IMR-90 (cell line): ENCODE data around the gene ARSB. TPM values are rescaled to one million over a fixed set of nuclear protein-coding genes. Genes with fewer than 3 reads are reported as not detected.

Experiments
- ATAC-seq: fragments of 200-7000 bp; cut with Tn5 transposase; 2 replicates; pipeline ENCODE4 v1.9.1; 2020; ENCODE audit warnings: low read depth, mild to moderate bottlenecking, moderate library complexity
- BruUV-seq: library from RNA; stranded (reverse); fragments of 400-500 nt; replicated peaks from 2 replicates; lab custom pipeline; 2021; lab: Mats Ljungman, UMichigan
- CTCF ChIA-PET: fragments of 300-600 bp; formaldehyde crosslinking; extraction: SDS; loops from one replicate; lab custom pipeline; 2021; ENCODE audit warnings: antibody characterized with exemption; lab: Yijun Ruan, JAX
- POLR2A ChIA-PET: fragments of 300-600 bp; sonication (Branson Sonifier 250); formaldehyde crosslinking; loops from one replicate; lab custom pipeline; 2022; ENCODE audit warnings: antibody characterized with exemption; ENCODE audit not compliant: unreplicated experiment; lab: Charles Lee
- DNase-seq: peaks from one replicate; pipeline ENCODE4 v3.0.0; 2013
- H2AFZ ChIP-seq: replicated peaks from 2 replicates; pipeline ENCODE3; 2013; ENCODE audit warnings: low read length, mild to moderate bottlenecking; ENCODE audit not compliant: poor library complexity
- H2AK5ac ChIP-seq: 2 replicates; pipeline ENCODE4 v1.6.1; 2013; ENCODE audit warnings: low read depth, low read length, inconsistent platforms
- H2AK9ac ChIP-seq: replicated peaks from 2 replicates; pipeline ENCODE3; 2013; ENCODE audit warnings: mild to moderate bottlenecking, low read depth, low read length, moderate library complexity; ENCODE audit not compliant: poor library complexity
- H2BK120ac ChIP-seq: 2 replicates; pipeline ENCODE4 v1.6.1; 2013; ENCODE audit warnings: low read depth, low read length, inconsistent platforms
- H2BK15ac ChIP-seq: 3 replicates; pipeline ENCODE4 v1.6.1; 2013; ENCODE audit warnings: low read depth, low read length, inconsistent platforms
- H2BK20ac ChIP-seq: 2 replicates; pipeline ENCODE4 v1.6.1; 2013; ENCODE audit warnings: low read depth, mild to moderate bottlenecking, inconsistent platforms, low read length, moderate library complexity
- H2BK5ac ChIP-seq: 2 replicates; pipeline ENCODE4 v1.6.1; 2013; ENCODE audit warnings: mild to moderate bottlenecking, low read depth, low read length, inconsistent platforms; ENCODE audit not compliant: poor library complexity, severe bottlenecking
- H3K14ac ChIP-seq: replicated peaks from 2 replicates; pipeline ENCODE4 v1.6.1; 2013; ENCODE audit warnings: low read depth, low read length, inconsistent platforms
- H3K18ac ChIP-seq: 2 replicates; pipeline ENCODE4 v1.6.1; 2013; ENCODE audit warnings: low read depth, low read length, control low read depth
- H3K23ac ChIP-seq: 2 replicates; pipeline ENCODE4 v1.6.1; 2013; ENCODE audit warnings: low read depth, low read length, inconsistent platforms
- H3K27ac ChIP-seq: 2 replicates; pipeline ENCODE4 v1.5.1; 2013; ENCODE audit warnings: mild to moderate bottlenecking, control low read depth, low read length; ENCODE audit not compliant: insufficient read depth
- H3K27me3 ChIP-seq: 2 replicates; pipeline ENCODE4 v1.6.1; 2013; ENCODE audit warnings: low read length; ENCODE audit not compliant: control insufficient read depth, insufficient read depth
- H3K36me3 ChIP-seq: 2 replicates; pipeline ENCODE4 v1.6.1; 2013; ENCODE audit warnings: low read length, mixed read lengths; ENCODE audit not compliant: control insufficient read depth, insufficient read depth
- H3K4ac ChIP-seq: 2 replicates; pipeline ENCODE4 v1.6.1; 2013; ENCODE audit warnings: low read depth, low read length, inconsistent platforms
- H3K4me1 ChIP-seq: 2 replicates; pipeline ENCODE4 v1.6.1; 2013; ENCODE audit warnings: low read length, mixed read lengths; ENCODE audit not compliant: control insufficient read depth, insufficient read depth
- H3K4me2 ChIP-seq: 2 replicates; pipeline ENCODE4 v1.6.1; 2013; ENCODE audit warnings: low read depth, mild to moderate bottlenecking, control low read depth, low read length, moderate library complexity
- H3K4me3 ChIP-seq: 2 replicates; pipeline ENCODE4 v1.5.1; 2013; ENCODE audit warnings: low read depth, mild to moderate bottlenecking, control low read depth, low read length, moderate library complexity; ENCODE audit not compliant: insufficient read depth
- H3K56ac ChIP-seq: 2 replicates; pipeline ENCODE4 v1.6.1; 2013; ENCODE audit warnings: low read length, inconsistent platforms; ENCODE audit not compliant: insufficient read depth; ENCODE audit errors: extremely low read depth
- H3K79me1 ChIP-seq, 2 experiments: 2 replicates each; pipeline ENCODE4 v1.6.1; 2013; ENCODE audit warnings: low read length in 2 of 2, inconsistent platforms in 1 of 2, low read depth in 1 of 2
- H3K9ac ChIP-seq: 2 replicates; pipeline ENCODE4 v1.6.1; 2013; ENCODE audit warnings: low read depth, low read length, control low read depth
- H3K9me1 ChIP-seq: 2 replicates; pipeline ENCODE4 v1.6.1; 2013; ENCODE audit warnings: low read length, inconsistent platforms; ENCODE audit not compliant: insufficient read depth
- H3K9me3 ChIP-seq: 2 replicates; pipeline ENCODE4 v1.6.1; 2013; ENCODE audit warnings: low read length; ENCODE audit not compliant: control insufficient read depth, insufficient read depth
- H4K20me1 ChIP-seq: 2 replicates; pipeline ENCODE4 v1.6.1; 2013; ENCODE audit warnings: low read length, inconsistent platforms; ENCODE audit not compliant: insufficient read depth
- H4K5ac ChIP-seq: 2 replicates; pipeline ENCODE4 v1.6.1; 2013; ENCODE audit warnings: mild to moderate bottlenecking, low read depth, low read length, control low read depth
- H4K8ac ChIP-seq, 2 experiments: 2 replicates each; pipeline ENCODE4 v1.6.1; 2013; ENCODE audit warnings: low read depth in 2 of 2, low read length in 2 of 2, control low read depth in 1 of 2, inconsistent platforms in 1 of 2
- H4K91ac ChIP-seq: 2 replicates; pipeline ENCODE4 v1.6.1; 2013; ENCODE audit warnings: low read depth, low read length, inconsistent platforms; ENCODE audit not compliant: insufficient read depth
- BHLHE40 ChIP-seq: fragments of 150-350 bp; IDR thresholded peaks from 2 replicates; pipeline ENCODE4 v1.6.1; 2016; ENCODE audit warnings: mild to moderate bottlenecking, low read depth, low read length
- CEBPB ChIP-seq: IDR thresholded peaks from 2 replicates; pipeline ENCODE4 v1.6.1; 2012; ENCODE audit warnings: low read depth, low read length, improper control_type of control experiment
- CHD1 ChIP-seq: IDR thresholded peaks from 2 replicates; pipeline ENCODE4 v1.6.1; 2012; ENCODE audit warnings: low read depth, low read length, improper control_type of control experiment
- CTCF ChIP-seq: conservative IDR thresholded peaks from 2 replicates; pipeline ENCODE4 v1.5.1; 2012; ENCODE audit warnings: mild to moderate bottlenecking, low read depth, low read length, improper control_type of control experiment
- FOS ChIP-seq: fragments of 150-350 bp; IDR thresholded peaks from 2 replicates; pipeline ENCODE4 v1.6.1; 2016; ENCODE audit warnings: low read depth, low read length
- MAFK ChIP-seq: IDR thresholded peaks from 2 replicates; pipeline ENCODE4 v1.6.1; 2012; ENCODE audit warnings: low read depth, low read length, improper control_type of control experiment
- MAZ ChIP-seq: IDR thresholded peaks from 2 replicates; pipeline ENCODE4 v1.6.1; 2012; ENCODE audit warnings: low read depth, mild to moderate bottlenecking, low read length, improper control_type of control experiment, moderate library complexity, borderline replicate concordance
- MXI1 ChIP-seq: IDR thresholded peaks from 2 replicates; pipeline ENCODE4 v1.6.1; 2012; ENCODE audit warnings: low read depth, mild to moderate bottlenecking, low read length, moderate library complexity, borderline replicate concordance
- NFE2L2 ChIP-seq: fragments of 150-350 bp; IDR thresholded peaks from 2 replicates; pipeline ENCODE4 v1.6.1; 2016; ENCODE audit warnings: low read depth, mild to moderate bottlenecking, low read length
- POLR2A ChIP-seq: IDR thresholded peaks from 2 replicates; pipeline ENCODE4 v1.6.1; 2012; ENCODE audit warnings: mild to moderate bottlenecking, low read depth, low read length
- RAD21 ChIP-seq: IDR thresholded peaks from 2 replicates; pipeline ENCODE4 v1.6.1; 2012; ENCODE audit warnings: low read length, improper control_type of control experiment
- RCOR1 ChIP-seq: IDR thresholded peaks from 2 replicates; pipeline ENCODE4 v1.6.1; 2012; ENCODE audit warnings: mild to moderate bottlenecking, low read length, improper control_type of control experiment; ENCODE audit not compliant: insufficient replicate concordance
- RFX5 ChIP-seq: IDR thresholded peaks from 2 replicates; pipeline ENCODE4 v1.8.0; 2012; ENCODE audit warnings: low read depth, mild to moderate bottlenecking, low read length, moderate library complexity
- SMC3 ChIP-seq: fragments of 150-350 bp; IDR thresholded peaks from 2 replicates; pipeline ENCODE4 v1.6.1; 2016; ENCODE audit warnings: low read depth, mild to moderate bottlenecking, antibody characterized with exemption, low read length, moderate library complexity
- WGBS, 2 experiments: methylation state at CpG; one replicate each; pipeline versions ENCODE4 v1.1.5 to v1.1.7; 2013; ENCODE audit warnings: missing lambda C conversion rate in 2 of 2; ENCODE audit not compliant: insufficient read length in 1 of 2; ENCODE audit errors: extremely low coverage in 2 of 2; 5-methylcytosine and 5-hydroxymethylcytosine counted together
- dilution Hi-C: fragments of 300-500 bp; cut with HindIII; formaldehyde crosslinking; loops from one replicate; pipeline ENCODE4 v1.14.3; 2018; ENCODE audit warnings: low sequenced_read_pairs; ENCODE audit not compliant: unreplicated experiment
- in situ Hi-C: fragments of 300-500 bp; cut with MboI; formaldehyde crosslinking; loops from 3 replicates; pipeline ENCODE4 v1.14.3; 2019; ENCODE audit warnings: low sequenced_read_pairs, inconsistent platforms, mixed read lengths
- intact Hi-C: fragments of 100-400 bp; cut with micrococcal nuclease; formaldehyde crosslinking; loops from 2 replicates; pipeline ENCODE4 v1.10.0; 2022
- polyA plus RNA-seq, 3 experiments: library from polyadenylated mRNA; depleted of rRNA; stranded (reverse); fragments of >200 nt; gene quantifications; 2 replicates each; pipeline ENCODE4 v1.2.3, GENCODE V29; 2012; ENCODE audit warnings: low replicate concordance in 1 of 3
- total RNA-seq: library from RNA; depleted of rRNA; stranded (reverse); fragments of >200 nt; gene quantifications from 2 replicates; pipeline ENCODE4 v1.2.3, GENCODE V29; 2012
- TF ChIP-seq, protein P1 (sequence below): fragments of 150-350 bp; IDR thresholded peaks from 2 replicates; pipeline ENCODE4 v1.6.1; 2016; ENCODE audit warnings: low read depth, mild to moderate bottlenecking, low read length, moderate library complexity, borderline replicate concordance
- TF ChIP-seq, protein P2 (sequence below): fragments of 150-350 bp; IDR thresholded peaks from 2 replicates; pipeline ENCODE4 v1.6.1; 2017; ENCODE audit warnings: mild to moderate bottlenecking, antibody characterized with exemption, low read length, low read depth

The ARSB gene
- total and polyA plus RNA-seq, 2 of the 4 experiments (the other 2 are of a cell fraction), result 16.0 to 16.3 TPM

DNA sequence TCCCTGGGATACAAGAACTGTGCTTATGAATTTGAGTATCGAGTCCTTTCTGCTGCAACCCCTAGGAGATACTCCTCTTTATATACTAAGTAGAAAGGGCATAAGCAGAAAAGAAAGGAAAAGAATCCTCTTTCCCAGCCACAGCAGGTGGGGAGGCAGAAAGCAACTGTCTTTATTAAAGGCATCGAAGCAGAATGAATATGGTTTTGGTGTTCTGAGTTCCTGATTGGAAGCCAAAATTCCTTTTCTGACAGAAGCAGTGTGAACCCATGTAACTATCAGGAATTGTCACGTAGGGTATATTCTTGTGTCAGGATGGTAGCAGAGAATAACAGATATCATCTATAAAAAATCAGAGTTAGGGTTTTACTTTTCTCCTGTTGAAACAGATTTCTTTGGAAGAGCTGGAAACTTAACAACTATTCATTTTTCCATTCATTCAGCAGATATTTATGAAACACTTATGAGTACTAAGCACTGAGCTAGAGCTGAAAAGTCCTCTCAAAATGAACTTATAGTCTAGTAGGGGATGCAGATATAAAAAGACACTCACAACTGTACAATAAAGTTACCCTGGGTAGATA is 240.1 kb downstream of the ARSB start:
- intact Hi-C loops (no loop called here), dilution Hi-C loops (no loop called here), in situ Hi-C loops (no loop called here)
- H3K9me3 ChIP-seq, result no peaks in the 10 kb centered on the region
- DNase-seq (no peak), ATAC-seq (no peak)
- H2BK20ac ChIP-seq, result no peak overlapping the region
- H3K36me3 ChIP-seq, result no peaks in the 10 kb centered on the region
- no peak overlapping the region for H2BK120ac ChIP-seq
- no peak overlapping the region for H2BK15ac ChIP-seq
- no peak overlapping the region for H2AK5ac ChIP-seq
- no peaks in the 10 kb centered on the region for H3K79me1 ChIP-seq
- H3K23ac ChIP-seq, result no peak overlapping the region
- H3K4me1 ChIP-seq, result peaks cover 12% of the 10 kb centered on the region
- H4K8ac ChIP-seq, result no peak overlapping the region
- BruUV-seq, result no TSS peak
- no CpG with 5 or more reads among the region's 3 CpGs for WGBS, 2 experiments
- no peak overlapping the region; the same call in 1 of the 2 replicates for H3K18ac ChIP-seq
- ChIA-PET CTCF (interaction anchor here (0.9 kb wide), 1 partner anchor 8 kb away, joined by 4 read pairs; no protein-coding TSS in a partner anchor), POLR2A (no interaction called here)
- H4K91ac ChIP-seq, result no peak overlapping the region
- H3K27me3 ChIP-seq, result peaks cover 7% of the 10 kb centered on the region; the same call in 1 of the 2 replicates
- H2AK9ac ChIP-seq, result no peak overlapping the region
- no peak overlapping the region for H3K14ac ChIP-seq
- H3K56ac ChIP-seq, result no peak overlapping the region
- no peak overlapping the region for H3K4me2 ChIP-seq
- no peak overlapping the region for H2BK5ac ChIP-seq
- H3K9me1 ChIP-seq, result peaks cover 11% of the 10 kb centered on the region; the same call in 1 of the 2 replicates
- H4K20me1 ChIP-seq, result no peaks in the 10 kb centered on the region
- H2AFZ ChIP-seq, result no peak overlapping the region
- H3K9ac ChIP-seq, result no peak overlapping the region
- no peak overlapping the region for H4K5ac ChIP-seq
- no peak overlapping the region for H3K27ac ChIP-seq
- H3K4me3 ChIP-seq, result no peak overlapping the region
- H3K4ac ChIP-seq, result no peak overlapping the region
- TF ChIP-seq BHLHE40 (no peak), POLR2A (no peak), RCOR1 (no peak), MAFK (no peak), FOS (no peak), CTCF (no peak), CEBPB (no peak), MXI1 (no peak), CHD1 (no peak), SMC3 (no peak), RFX5 (no peak), RAD21 (no peak), MAZ (no peak), NFE2L2 (no peak)
- TF ChIP-seq, protein P1, sequence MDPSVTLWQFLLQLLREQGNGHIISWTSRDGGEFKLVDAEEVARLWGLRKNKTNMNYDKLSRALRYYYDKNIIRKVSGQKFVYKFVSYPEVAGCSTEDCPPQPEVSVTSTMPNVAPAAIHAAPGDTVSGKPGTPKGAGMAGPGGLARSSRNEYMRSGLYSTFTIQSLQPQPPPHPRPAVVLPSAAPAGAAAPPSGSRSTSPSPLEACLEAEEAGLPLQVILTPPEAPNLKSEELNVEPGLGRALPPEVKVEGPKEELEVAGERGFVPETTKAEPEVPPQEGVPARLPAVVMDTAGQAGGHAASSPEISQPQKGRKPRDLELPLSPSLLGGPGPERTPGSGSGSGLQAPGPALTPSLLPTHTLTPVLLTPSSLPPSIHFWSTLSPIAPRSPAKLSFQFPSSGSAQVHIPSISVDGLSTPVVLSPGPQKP, result no peak
- TF ChIP-seq, protein P2, sequence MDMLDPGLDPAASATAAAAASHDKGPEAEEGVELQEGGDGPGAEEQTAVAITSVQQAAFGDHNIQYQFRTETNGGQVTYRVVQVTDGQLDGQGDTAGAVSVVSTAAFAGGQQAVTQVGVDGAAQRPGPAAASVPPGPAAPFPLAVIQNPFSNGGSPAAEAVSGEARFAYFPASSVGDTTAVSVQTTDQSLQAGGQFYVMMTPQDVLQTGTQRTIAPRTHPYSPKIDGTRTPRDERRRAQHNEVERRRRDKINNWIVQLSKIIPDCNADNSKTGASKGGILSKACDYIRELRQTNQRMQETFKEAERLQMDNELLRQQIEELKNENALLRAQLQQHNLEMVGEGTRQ, result no peak
